Measurements from ENCODE around the gene KRT86.

Gene KRT86

GRCh38 chr12:52321418-52321817, 47.0 kb downstream of the KRT86 start:
- Histone ChIP-seq H3F3A (ENCODE audit: control insufficient read depth, insufficient read depth) (no peaks in the 10 kb centered on the region), H3K27ac (ENCODE audit: low read depth, low read length) (no peak overlapping the region), H4K20me1 (ENCODE audit: control insufficient read depth, insufficient read depth, low read depth, low read length) (no peaks in the 10 kb centered on the region), H3K4me2 (ENCODE audit: low read length) (no peak overlapping the region), H3K79me2 (ENCODE audit: control insufficient read depth, low read length) (no peaks in the 10 kb centered on the region), H3K9me2 (replicated peaks; ENCODE audit: control insufficient read depth, low read length) (no peaks in the 10 kb centered on the region), H3K36me3 (ENCODE audit: control insufficient read depth, low read length) (no peaks in the 10 kb centered on the region), H3K27me3 (ENCODE audit: control insufficient read depth, low read length) (peaks cover 13% of the 10 kb centered on the region; the same call in 1 of the 2 replicates), H3K9me3 (ENCODE audit: control insufficient read depth, insufficient read depth, low read length) (no peaks in the 10 kb centered on the region), H3K4me1 (ENCODE audit: control insufficient read depth, low read length) (no peaks in the 10 kb centered on the region), H3K4me3 (ENCODE audit: low read length) (no peak overlapping the region)
- TF ChIP-seq CTCF (IDR thresholded peaks at IDR 0.05; ENCODE audit: low read depth, low read length, poor library complexity, severe bottlenecking): no peak
- no peak for TF ChIP-seq EZH2phosphoT487 (IDR thresholded peaks at IDR 0.05; ENCODE audit: borderline replicate concordance, low read length)

GRCh38 chr12:52322069-52322468, 47.6 kb downstream of the KRT86 start:
- Histone ChIP-seq H3K4me1 (ENCODE audit: control insufficient read depth, low read length) (no peaks in the 10 kb centered on the region), H3F3A (ENCODE audit: control insufficient read depth, insufficient read depth) (no peaks in the 10 kb centered on the region), H3K9me3 (ENCODE audit: control insufficient read depth, insufficient read depth, low read length) (no peaks in the 10 kb centered on the region), H3K27ac (ENCODE audit: low read depth, low read length) (no peak overlapping the region), H3K36me3 (ENCODE audit: control insufficient read depth, low read length) (no peaks in the 10 kb centered on the region), H3K4me3 (ENCODE audit: low read length) (no peak overlapping the region), H3K79me2 (ENCODE audit: control insufficient read depth, low read length) (no peaks in the 10 kb centered on the region), H3K27me3 (ENCODE audit: control insufficient read depth, low read length) (peaks cover 13% of the 10 kb centered on the region; the same call in 1 of the 2 replicates), H4K20me1 (ENCODE audit: control insufficient read depth, insufficient read depth, low read depth, low read length) (no peaks in the 10 kb centered on the region), H3K4me2 (ENCODE audit: low read length) (no peak overlapping the region), H3K9me2 (replicated peaks; ENCODE audit: control insufficient read depth, low read length) (no peaks in the 10 kb centered on the region)
- TF ChIP-seq CTCF (IDR thresholded peaks at IDR 0.05; ENCODE audit: low read depth, low read length, poor library complexity, severe bottlenecking): no peak
- no peak for TF ChIP-seq EZH2phosphoT487 (IDR thresholded peaks at IDR 0.05; ENCODE audit: borderline replicate concordance, low read length)

- no peaks in the 10 kb centered on the region for H3K79me2 ChIP-seq (ENCODE audit: control insufficient read depth, low read length)
- no peak overlapping the region for H3K4me3 ChIP-seq (ENCODE audit: low read length)
- peaks cover 13% of the 10 kb centered on the region; the same call in 1 of the 2 replicates for H3K27me3 ChIP-seq (ENCODE audit: control insufficient read depth, low read length)
- H3K36me3 ChIP-seq (ENCODE audit: control insufficient read depth, low read length): no peaks in the 10 kb centered on the region
- no peaks in the 10 kb centered on the region for H4K20me1 ChIP-seq (ENCODE audit: control insufficient read depth, insufficient read depth, low read depth, low read length)
- H3F3A ChIP-seq (ENCODE audit: control insufficient read depth, insufficient read depth): no peaks in the 10 kb centered on the region
- H3K9me3 ChIP-seq (ENCODE audit: control insufficient read depth, insufficient read depth, low read length): no peaks in the 10 kb centered on the region
- H3K27ac ChIP-seq (ENCODE audit: low read depth, low read length): no peak overlapping the region
- no peaks in the 10 kb centered on the region for H3K9me2 ChIP-seq (replicated peaks; ENCODE audit: control insufficient read depth, low read length)
- TF ChIP-seq EZH2phosphoT487 (IDR thresholded peaks at IDR 0.05; ENCODE audit: borderline replicate concordance, low read length) (no peak), CTCF (IDR thresholded peaks at IDR 0.05; ENCODE audit: low read depth, low read length, poor library complexity, severe bottlenecking) (no peak)
- no peaks in the 10 kb centered on the region for H3K4me1 ChIP-seq (ENCODE audit: control insufficient read depth, low read length)
- H3K4me2 ChIP-seq (ENCODE audit: low read length): no peak overlapping the region
These were observed 48.6 kb downstream of the KRT86 start for GRCh38 chr12:52323001-52323400.
